ENCODE results near the gene ITPKB.

ITPKB gene

GRCh38 chr1:226637147-226637935 is 101.7 kb downstream of the ITPKB start:
- DNase-seq (ENCODE audit: low spot score) = no peak

DNA sequence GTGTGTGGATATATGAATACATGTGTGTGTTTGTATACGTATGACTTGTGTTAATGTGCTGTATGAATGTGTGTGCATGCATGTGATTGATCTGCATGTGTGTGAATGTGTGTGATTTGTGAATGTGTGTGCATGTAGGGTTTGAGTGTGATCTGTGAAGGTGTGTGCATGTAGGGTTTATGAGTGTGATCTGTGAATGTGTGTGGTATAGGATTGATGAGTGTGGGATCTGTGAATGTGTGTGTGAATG is 102.3 kb downstream of the ITPKB start:
- DNase-seq (ENCODE audit: low spot score) = no peak

- DNase-seq (ENCODE audit: low spot score) = peak; percentile 62
Measured at GRCh38 chr1:226635456-226635941, 103.6 kb downstream of the ITPKB start.

DNA sequence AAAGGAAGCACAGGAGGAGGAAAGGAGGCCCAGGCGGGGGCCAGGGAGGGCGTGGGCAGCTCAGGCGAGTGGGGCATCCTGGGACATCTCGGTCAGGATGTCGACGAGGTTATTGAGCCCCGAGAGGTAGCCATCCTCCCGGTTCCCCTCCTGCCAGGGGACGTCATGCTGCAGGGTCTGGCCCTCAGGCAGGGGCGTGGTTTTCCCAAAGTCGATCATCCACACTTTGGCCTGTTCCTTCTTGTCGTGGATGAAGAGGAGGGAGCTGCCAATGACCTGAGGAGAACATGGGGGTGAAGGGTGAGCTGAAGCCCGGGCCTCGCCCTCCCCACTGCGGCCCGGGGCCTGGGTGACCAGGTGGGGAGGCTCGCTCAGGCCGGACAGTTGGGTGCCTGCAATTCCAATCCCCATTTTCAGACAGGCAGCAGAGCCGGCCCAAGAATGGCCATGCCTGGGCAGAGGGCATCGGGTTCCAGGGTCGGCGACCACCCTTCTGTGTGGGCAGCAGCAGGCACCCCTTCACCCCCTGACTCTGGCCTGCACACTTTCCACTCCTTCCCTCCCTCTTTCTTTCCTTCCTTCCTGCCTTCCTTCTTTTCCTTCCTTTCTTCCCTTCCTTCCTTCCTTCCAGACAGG is 104.4 kb downstream of the ITPKB start:
- no peak for DNase-seq (ENCODE audit: low spot score)

DNA sequence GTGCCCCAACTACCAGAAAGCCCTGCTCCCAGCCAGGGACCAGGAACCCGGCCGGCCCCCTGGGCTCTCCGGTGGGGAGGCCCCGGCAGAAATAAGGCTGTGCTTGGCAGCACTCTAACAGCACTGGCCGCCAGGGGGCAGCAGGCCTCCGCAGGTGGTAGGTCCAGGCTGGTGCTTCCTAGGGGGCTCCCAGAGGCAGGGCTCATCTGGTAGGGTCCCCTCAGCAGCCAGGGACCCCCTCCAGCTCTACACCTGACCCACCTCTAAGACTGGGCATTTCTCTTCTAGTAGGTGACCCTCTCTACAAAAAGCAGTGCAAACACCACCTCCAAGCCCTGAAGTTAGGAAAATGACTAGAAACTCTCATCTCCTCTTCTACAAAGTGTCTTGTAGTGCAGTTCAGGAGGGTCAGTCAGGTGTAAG is 104.9 kb downstream of the ITPKB start:
- DNase-seq (ENCODE audit: low spot score) = peak; percentile 80

DNA sequence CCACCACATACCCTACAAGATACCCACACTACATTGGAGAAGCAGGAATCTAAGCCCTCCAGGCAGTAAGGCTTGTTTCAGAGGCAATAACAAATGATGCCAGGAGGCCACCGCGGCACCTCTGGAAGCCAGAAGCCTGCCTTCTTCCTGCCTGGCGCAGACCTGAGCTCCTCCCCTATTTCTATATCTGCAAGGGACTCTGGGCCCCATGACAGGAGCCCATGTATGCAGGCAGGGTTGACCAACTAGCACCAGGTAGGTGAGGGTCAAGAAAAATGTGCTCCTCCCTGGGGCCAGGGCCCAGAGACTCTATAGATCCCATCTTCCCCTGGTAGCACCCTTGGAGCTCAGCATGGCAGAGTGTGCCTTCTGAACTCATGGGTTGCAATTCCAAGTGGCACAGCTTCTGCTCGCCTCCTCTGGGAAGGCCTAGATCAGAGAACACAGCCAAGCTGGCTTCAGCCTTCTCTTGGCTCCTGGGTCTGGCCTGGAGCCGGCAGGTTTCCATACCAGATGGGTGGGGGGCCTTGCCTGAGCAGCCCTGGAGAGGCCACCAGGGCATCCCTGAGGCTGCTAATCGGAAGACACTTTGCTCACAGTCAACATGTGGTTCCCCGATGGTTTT is 105.4 kb downstream of the ITPKB start:
- no peak for DNase-seq (ENCODE audit: low spot score)

DNA sequence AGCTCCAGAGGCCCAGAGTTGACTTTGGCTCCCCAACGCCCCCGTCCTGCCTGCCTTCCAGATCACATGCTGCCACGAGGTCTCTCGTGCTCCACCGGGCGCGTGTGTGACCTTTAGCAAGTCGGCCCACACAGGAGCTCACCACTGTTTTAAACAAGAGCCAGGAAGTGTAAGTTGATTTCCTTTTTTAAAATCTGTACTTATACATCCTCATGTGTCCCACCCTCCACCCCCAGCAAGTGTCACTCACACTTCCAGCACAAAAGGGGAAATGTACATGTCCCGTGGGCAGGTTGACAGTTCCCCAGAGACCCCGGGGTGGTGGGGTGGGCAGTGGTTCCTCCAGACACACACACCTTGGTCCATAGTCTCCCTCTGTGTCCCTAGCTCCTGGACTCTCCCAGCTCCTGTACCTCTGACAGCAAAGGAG is 106.1 kb downstream of the ITPKB start:
- DNase-seq (ENCODE audit: low spot score) = no peak

GRCh38 chr1:226632169-226632879 is 106.8 kb downstream of the ITPKB start:
- no peak for DNase-seq (ENCODE audit: low spot score)

DNA sequence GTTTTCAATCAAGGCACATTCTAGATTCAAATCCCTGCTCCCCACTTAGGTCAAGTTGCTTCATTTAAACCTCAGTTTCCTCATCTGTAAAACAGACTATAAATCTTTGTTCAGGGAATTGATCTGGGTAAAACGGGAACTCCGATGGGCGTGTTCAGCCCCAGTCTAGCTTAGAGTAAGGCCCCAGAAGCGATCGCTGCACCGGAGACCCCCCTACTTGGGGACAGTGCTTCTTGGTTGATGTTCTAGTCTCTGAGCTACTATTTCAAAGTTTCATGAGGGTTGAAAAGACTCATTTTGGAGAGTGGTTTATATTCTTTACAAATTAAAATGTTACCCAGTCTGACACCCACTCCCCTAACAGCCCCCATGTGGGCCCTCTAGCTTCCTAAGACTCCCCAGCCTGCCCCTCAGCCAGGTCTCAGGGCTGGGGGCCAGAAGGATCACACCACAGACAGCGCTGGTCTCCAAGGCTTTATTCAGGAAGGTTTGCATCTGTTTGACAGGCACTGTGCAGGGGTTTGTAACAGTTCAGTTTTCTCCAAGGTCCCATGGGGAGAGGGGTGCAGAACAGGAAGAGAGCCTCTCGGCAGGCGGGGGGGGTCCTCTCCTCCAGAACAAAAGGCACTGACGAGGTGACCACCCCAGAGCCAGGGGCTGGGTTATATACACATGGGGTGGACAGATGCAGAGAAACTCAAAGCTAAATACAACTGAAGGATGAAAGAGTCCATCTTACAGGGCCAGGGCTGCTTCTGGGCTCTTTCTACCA is 107.7 kb downstream of the ITPKB start:
- DNase-seq (ENCODE audit: low spot score) = no peak

GRCh38 chr1:226630592-226630991 is 108.5 kb downstream of the ITPKB start:
- no peak for DNase-seq (ENCODE audit: low spot score)

DNA sequence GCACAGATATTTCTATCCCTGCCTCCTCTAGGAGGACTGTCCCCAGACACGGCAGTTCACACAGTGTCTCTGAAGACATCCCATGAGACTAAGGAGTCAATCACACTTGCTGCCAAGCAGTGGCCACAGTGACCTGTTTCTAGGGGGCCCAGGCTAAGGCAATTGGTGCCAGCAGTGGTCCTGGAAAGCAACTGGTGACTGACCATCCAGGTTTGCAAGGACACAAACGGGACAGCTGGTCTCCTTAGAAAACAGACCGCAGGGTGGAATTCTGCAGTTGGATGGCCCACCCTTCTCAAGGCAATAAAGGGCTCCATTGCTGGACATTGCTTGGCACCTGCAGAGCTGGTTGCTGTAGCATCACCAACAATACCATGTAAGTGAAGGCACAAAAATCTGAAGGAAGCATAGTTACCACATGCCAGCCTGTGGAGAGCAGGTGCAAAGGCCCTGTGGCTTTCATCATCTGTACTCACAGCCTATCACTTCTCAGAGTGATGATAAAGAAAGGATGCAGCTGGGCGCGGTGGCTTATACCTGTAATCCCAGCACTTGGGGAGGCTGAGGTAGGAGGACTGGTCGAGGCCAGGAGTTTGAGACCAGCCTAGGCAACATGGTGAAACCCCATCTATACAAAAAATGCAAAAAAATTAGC is 109.1 kb downstream of the ITPKB start:
- no peak for DNase-seq (ENCODE audit: low spot score)

DNA sequence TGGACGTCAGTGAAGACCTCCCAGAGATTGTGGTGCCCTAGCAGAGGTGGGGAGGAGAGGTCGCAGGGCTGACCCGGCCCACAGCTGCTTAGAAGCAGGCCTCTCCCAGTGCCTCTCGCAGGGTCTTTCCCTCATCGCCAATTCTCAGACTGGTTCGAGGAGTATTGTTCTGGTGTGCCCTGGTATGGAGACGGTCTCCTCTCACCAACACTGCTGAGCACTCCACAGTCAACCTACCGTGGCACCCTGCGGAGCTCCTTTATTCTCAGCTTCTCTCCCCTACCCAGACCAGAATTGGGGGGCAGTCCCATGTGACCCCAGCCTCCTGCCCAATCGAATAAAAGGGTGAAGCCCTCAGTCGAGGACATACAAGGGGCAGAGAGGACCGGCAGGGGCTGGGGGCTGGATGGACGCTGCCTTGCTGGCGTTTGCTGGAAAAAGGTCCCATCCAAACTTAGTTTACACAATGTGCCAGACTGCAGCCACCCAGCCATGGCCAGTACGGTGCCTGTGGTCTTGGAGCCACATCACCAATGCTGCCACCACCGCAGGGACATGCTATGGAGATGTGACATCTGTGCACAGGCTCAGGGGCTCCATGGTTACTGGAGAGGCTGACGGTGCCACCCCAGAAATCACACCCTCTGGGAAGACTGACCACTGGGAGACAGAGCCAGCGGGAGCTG is 109.7 kb downstream of the ITPKB start:
- DNase-seq (ENCODE audit: low spot score) = no peak

DNA sequence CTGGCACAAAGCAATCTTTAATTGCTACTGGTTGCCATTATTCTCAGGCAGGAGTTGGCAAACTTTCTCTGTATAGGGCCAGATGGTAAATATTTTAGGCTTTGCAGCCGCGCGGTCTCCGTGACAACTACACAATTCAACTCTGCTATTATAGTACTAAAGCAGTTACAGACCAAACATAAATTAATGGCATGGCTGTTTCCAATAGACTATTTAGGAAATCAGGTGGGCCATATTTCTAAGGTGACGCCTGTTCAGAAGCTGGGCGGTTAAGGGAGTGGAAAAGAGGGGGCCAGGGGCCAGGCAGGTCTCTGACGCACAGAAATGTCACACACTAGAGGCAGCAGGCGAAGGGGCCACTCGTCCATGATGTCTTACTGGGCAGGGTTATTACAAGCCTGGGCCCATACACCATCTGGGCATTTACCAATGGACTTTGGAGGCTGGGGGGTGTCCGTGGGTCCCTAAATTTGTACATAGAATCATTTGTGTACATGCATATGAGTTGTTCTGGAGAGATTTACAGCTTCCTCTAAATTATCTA is 110.4 kb downstream of the ITPKB start:
- DNase-seq (ENCODE audit: low spot score) = no peak

DNA sequence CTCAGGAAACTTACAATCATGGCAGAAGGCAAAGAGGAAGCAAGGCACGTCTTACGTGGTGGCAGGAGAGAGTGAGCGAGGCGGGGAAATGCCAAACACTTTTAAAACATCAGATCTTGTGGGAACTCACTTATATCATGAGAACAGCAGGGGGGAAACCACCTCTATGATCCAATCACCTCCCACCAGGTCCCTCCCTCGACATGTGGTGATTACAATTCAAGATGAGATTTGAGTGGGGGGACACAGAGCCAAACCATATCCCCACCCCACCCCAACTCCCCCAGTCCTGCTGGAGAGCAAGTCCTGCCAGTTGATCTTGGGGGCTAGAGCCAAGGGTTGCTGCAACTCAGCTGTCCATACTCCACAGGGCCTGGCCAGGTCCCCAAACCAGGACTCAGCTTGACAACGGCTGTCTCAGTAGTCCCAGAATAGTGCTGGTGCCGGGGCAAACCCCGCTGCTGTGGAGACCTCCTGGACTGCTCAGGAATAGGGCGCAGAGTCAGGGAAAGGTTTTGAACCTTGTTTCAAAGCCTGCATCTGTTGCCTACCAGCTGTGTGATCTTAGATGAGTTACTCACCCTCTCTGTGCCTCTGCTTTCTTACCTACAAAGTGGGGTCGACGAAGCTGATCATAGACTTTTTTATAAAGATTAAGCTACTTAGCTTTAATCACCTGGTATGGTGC is 111.0 kb downstream of the ITPKB start:
- DNase-seq (ENCODE audit: low spot score) = no peak

DNA sequence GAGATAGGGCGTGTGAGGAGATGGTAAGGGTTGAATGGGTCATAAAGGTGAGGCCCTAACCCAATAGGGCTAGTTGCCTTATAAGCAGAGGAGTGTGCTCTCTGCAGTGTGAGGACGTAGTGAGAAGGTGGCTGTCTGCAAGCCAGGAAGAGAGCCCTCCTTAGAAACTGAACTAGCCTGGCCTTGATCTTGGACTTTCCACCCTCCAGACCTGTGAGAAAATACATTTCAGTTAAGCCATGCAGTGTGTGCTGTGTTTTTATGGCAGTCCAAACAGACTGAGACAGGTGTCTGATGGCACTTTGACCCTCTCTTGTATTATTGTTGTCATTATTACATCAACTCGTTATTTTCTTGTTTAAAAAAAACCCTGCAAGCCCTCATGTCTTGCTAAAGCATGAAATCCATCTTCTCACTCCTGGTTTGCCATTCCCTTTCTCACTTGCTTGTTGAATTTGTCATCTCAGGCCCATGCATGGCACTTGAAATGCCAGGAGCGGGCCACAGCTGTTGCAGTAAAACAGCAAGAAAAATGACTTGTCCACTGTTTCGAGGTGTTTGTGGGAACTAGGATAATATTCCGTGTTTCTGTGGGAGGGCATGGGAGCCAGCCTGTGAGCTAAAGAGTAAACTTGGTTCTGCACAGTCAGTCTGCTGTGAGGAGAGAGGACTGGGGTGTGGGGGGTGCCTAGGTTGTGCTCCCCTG is 111.9 kb downstream of the ITPKB start:
- DNase-seq (ENCODE audit: low spot score) = no peak

GRCh38 chr1:226626577-226626956 is 112.5 kb downstream of the ITPKB start:
- DNase-seq (ENCODE audit: low spot score) = peak; percentile 82

DNA sequence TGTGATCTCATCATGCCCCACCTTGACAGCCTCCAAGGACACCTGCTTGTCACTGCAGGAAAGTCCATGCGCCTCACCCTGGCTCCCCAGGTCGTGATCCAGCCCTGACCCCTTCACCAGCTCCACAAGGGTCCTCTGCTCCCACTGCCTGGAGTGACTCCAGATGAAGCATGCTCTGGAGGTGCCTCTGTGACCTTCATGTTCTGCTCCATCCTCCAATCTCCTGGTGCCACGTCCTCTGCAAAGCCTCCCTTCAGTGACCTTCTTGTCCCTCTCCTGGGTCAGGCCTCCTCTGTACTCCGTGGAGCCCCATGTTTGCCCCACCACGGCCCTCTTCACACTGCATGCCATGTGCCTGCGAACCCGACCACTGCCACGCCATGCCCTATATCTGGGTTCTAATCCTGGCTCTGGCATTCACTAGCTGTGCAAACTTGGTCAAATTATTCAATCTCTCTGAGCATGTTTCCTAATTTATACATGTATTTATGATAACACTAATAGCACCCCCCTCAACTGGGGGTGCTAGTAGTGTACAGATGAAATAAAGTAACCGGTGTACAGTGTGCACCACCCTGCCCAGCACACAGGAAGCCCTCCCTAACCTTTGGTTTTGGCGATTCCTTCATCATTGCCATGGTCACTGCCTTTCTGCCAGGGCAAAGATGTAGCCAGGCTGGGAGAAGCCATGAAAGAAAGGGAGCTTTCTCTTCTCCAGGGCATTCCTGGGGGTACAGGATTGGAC is 113.1 kb downstream of the ITPKB start:
- no peak for DNase-seq (ENCODE audit: low spot score)

- DNase-seq (ENCODE audit: low spot score) = no peak
Measured at GRCh38 chr1:226625326-226625725, 113.8 kb downstream of the ITPKB start.

- DNase-seq (ENCODE audit: low spot score) = no peak
Measured at GRCh38 chr1:226624526-226624925, 114.6 kb downstream of the ITPKB start.
